GM12878 (cell line): ENCODE data around the gene SHMT2. TPM values are rescaled to one million over a fixed set of nuclear protein-coding genes. Genes with fewer than 3 reads are reported as not detected.

Source experiments
- ATAC-seq: fragments of 200-7000 bp; cut with Tn5 transposase; 3 replicates; pipeline ENCODE4 v1.9.1; 2020; ENCODE audit warnings: mild to moderate bottlenecking, moderate library complexity
- BruUV-seq: library from RNA; stranded (reverse); fragments of 400-500 nt; replicated peaks from 2 replicates; lab custom pipeline; 2021; lab: Mats Ljungman, UMichigan
- CTCF ChIA-PET: fragments of 300-600 bp; sonication (Branson Sonifier 250); formaldehyde crosslinking; extraction: SDS; loops from one replicate; lab custom pipeline; 2021; ENCODE audit warnings: inconsistent platforms; lab: Yijun Ruan, JAX
- POLR2A ChIA-PET: fragments of 350-600 bp; formaldehyde crosslinking; extraction: SDS; loops from one replicate; lab custom pipeline; 2021; ENCODE audit warnings: inconsistent platforms; lab: Charles Lee
- RAD21 ChIA-PET: fragments of 300-600 bp; sonication (Branson Sonifier 250); formaldehyde crosslinking; loops from one replicate; lab custom pipeline; 2023; ENCODE audit warnings: antibody characterized with exemption; ENCODE audit not compliant: unreplicated experiment; lab: Charles Lee
- SMC1A ChIA-PET: fragments of 300-600 bp; sonication (Branson Sonifier 250); formaldehyde crosslinking; loops from one replicate; lab custom pipeline; 2023; ENCODE audit not compliant: unreplicated experiment, uncharacterized antibody; lab: Charles Lee
- DNase-seq: peaks from one replicate; pipeline ENCODE4 v3.0.0-alpha.2; 2011; ENCODE audit warnings: low read depth, low spot score
- FAIRE-seq: peaks from 3 replicates; lab custom pipeline; 2011; peaks lifted over from hg19 to GRCh38; lab: Jason Lieb, UNC
- H2AFZ ChIP-seq: 2 replicates; pipeline ENCODE4 v1.6.0; 2011; ENCODE audit warnings: low read depth, low read length, control low read depth; ENCODE audit not compliant: control insufficient read depth
- H3K27ac ChIP-seq: 2 replicates; pipeline ENCODE4 v1.5.1; 2011; ENCODE audit warnings: control low read depth; ENCODE audit not compliant: control insufficient read depth, insufficient read depth
- H3K27me3 ChIP-seq, 2 experiments: replicated peaks in 1 of 2; 2 replicates each; pipeline versions ENCODE4 v1.6.0 to v1.6.1; 2011; ENCODE audit warnings: low read length in 1 of 2; ENCODE audit not compliant: control insufficient read depth in 2 of 2, insufficient read depth in 2 of 2
- H3K36me3 ChIP-seq, 2 experiments: 2 replicates each; pipeline ENCODE4 v1.5.1; 2011; ENCODE audit warnings: low read length in 1 of 2; ENCODE audit not compliant: control insufficient read depth in 2 of 2, insufficient read depth in 2 of 2
- H3K4me1 ChIP-seq: 2 replicates; pipeline ENCODE4 v1.6.1; 2011; ENCODE audit warnings: mild to moderate bottlenecking, low read length, moderate library complexity, mixed read lengths; ENCODE audit not compliant: control insufficient read depth, insufficient read depth
- H3K4me2 ChIP-seq: 2 replicates; pipeline ENCODE4 v1.6.0; 2011; ENCODE audit warnings: control low read depth; ENCODE audit not compliant: control insufficient read depth, insufficient read depth
- H3K4me3 ChIP-seq: fragments of 200-600 bp; sonication (generic); 2 replicates; pipeline ENCODE4 v1.5.1; 2016
- H3K79me2 ChIP-seq: 2 replicates; pipeline ENCODE4 v1.6.0; 2011; ENCODE audit warnings: low read length; ENCODE audit not compliant: control insufficient read depth, insufficient read depth
- H3K9ac ChIP-seq: 2 replicates; pipeline ENCODE4 v1.8.0; 2011; ENCODE audit warnings: low read length, control low read depth, mixed read lengths; ENCODE audit not compliant: control insufficient read depth, insufficient read depth
- H3K9me3 ChIP-seq: replicated peaks from 3 replicates; pipeline ENCODE4 v1.5.1; 2011; ENCODE audit warnings: mild to moderate bottlenecking, low read length; ENCODE audit not compliant: control insufficient read depth, insufficient read depth
- H4K20me1 ChIP-seq: 2 replicates; pipeline ENCODE4 v1.6.0; 2011; ENCODE audit not compliant: control insufficient read depth, insufficient read depth
- CHD2 ChIP-seq: IDR thresholded peaks from 2 replicates; pipeline ENCODE4 v1.6.1; 2011; ENCODE audit warnings: low read depth, low read length, improper control_type of control experiment, borderline replicate concordance
- STAT3 ChIP-seq: IDR thresholded peaks from 2 replicates; pipeline ENCODE4 v1.6.1; 2011; ENCODE audit warnings: low read depth, low read length, improper control_type of control experiment
- WGBS: methylation state at CpG from one replicate; pipeline ENCODE4 v1.1.6; 2016; ENCODE audit warnings: low lambda C conversion rate; ENCODE audit not compliant: insufficient replicate concordance, insufficient coverage; ENCODE audit errors: missing lambda C conversion rate; 5-methylcytosine and 5-hydroxymethylcytosine counted together
- in situ Hi-C: fragments of 300-500 bp; cut with MboI; formaldehyde crosslinking; loops from 9 replicates; pipeline ENCODE4 v1.14.3; 2018; ENCODE audit warnings: mixed read lengths
- intact Hi-C: fragments of 100-400 bp; cut with micrococcal nuclease; formaldehyde crosslinking; loops from one replicate; pipeline ENCODE4 v1.14.2; 2022; ENCODE audit not compliant: unreplicated experiment
- polyA plus RNA-seq, 11 experiments: library from polyadenylated mRNA; depleted of rRNA in 4 of 11; unstranded in 6 of 11; stranded (reverse) in 5 of 11; fragments of >200 nt; fragmentation: Nextera tagmentation in 4 of 11; fragmentation: Illumina TruSeq in 1 of 11; extraction: Ambion mirVana in 4 of 11; extraction: Trizol in 1 of 11; gene quantifications; 1 replicate in 1 of 11; 2 replicates in 10 of 11; pipeline versions ENCODE4 v1.2.1 to v1.2.3, GENCODE V29; 2011 to 2016; ENCODE audit warnings: inconsistent platforms in 2 of 11, missing spikeins in 2 of 11, low read depth in 1 of 11
- total RNA-seq, 4 experiments: library from RNA; depleted of rRNA in 3 of 4; stranded (reverse); fragments of >200 nt in 3 of 4; fragmentation: Illumina TruSeq in 1 of 4; extraction: Trizol in 1 of 4; gene quantifications; 2 replicates each; pipeline versions ENCODE4 v1.2.1 to v1.2.3, GENCODE V29; 2013 to 2021
- TF ChIP-seq, protein P1 (sequence below): fragments of 450-650 bp; IDR thresholded peaks from 2 replicates; pipeline ENCODE4 v1.6.1; 2017; ENCODE audit warnings: mild to moderate bottlenecking
- TF ChIP-seq, protein P2 (sequence below): IDR thresholded peaks from 2 replicates; pipeline ENCODE4 v1.6.1; 2012; ENCODE audit warnings: improper control_type of control experiment, low read depth, low read length; ENCODE audit not compliant: insufficient replicate concordance
- TF ChIP-seq, protein P3 (sequence below): IDR thresholded peaks from 2 replicates; pipeline ENCODE4 v1.6.1; 2012; ENCODE audit warnings: low read depth, low read length, improper control_type of control experiment
- TF ChIP-seq, protein P4 (sequence below): IDR thresholded peaks from 2 replicates; pipeline ENCODE4 v1.6.1; 2012; ENCODE audit warnings: low read depth, low read length, improper control_type of control experiment

SHMT2 gene
- total and polyA plus RNA-seq, 10 of the 15 experiments (the other 5 are each of a cell fraction or from before 2014, with no cell fraction given): 57.0 to 292 (median 186) TPM

DNA sequence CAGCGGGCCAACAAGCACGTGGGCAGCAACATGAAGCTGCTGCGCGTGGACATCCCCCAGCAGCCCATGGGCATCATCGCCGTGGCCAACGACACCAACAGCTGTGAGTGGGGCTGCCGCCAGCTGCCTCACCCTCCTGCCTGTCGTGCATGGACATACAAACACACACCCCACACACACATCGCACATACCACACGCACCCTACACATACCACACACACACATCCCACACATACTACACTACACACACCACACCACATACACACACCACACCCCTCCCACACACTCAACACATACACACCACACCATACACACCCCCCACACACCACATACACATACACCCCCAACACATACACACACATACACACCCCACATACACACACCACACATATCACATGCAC is 38.1 kb upstream of the SHMT2 start:
- WGBS: 92% methylated on average over 10 of the region's 11 CpGs
- RAD21 ChIA-PET: no interaction called here

DNA sequence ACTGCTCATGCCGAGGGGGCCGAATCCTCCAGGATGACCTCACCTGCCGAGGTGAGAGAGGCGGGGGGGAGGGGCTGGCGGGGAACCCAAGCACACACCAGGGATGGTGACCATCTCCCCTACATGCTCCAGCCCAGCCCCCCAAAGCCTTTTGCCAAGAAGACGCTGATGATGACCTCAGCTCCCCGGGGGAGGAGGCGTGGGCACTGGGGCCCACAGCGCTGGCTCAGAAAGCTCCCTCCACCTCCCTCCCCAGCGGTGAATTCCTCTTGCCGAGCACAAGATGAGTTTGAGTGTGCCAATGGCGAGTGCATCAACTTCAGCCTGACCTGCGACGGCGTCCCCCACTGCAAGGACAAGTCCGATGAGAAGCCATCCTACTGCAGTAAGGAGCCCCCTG is 36.6 kb upstream of the SHMT2 start:
- ChIA-PET RAD21 (no interaction called here), CTCF (no interaction called here), SMC1A (no interaction called here), POLR2A (no interaction called here)
- no TSS peak for BruUV-seq
- intact Hi-C loops (no loop called here), in situ Hi-C loops (no loop called here)
- DNase-seq (no peak), FAIRE-seq (no peak), ATAC-seq (no peak)
- H3K9me3 ChIP-seq: no peaks in the 10 kb centered on the region
- no peak overlapping the region for H3K4me3 ChIP-seq
- H2AFZ ChIP-seq: no peak overlapping the region
- H3K27ac ChIP-seq: no peak overlapping the region
- no peak overlapping the region for H3K9ac ChIP-seq
- TF ChIP-seq, protein P1, sequence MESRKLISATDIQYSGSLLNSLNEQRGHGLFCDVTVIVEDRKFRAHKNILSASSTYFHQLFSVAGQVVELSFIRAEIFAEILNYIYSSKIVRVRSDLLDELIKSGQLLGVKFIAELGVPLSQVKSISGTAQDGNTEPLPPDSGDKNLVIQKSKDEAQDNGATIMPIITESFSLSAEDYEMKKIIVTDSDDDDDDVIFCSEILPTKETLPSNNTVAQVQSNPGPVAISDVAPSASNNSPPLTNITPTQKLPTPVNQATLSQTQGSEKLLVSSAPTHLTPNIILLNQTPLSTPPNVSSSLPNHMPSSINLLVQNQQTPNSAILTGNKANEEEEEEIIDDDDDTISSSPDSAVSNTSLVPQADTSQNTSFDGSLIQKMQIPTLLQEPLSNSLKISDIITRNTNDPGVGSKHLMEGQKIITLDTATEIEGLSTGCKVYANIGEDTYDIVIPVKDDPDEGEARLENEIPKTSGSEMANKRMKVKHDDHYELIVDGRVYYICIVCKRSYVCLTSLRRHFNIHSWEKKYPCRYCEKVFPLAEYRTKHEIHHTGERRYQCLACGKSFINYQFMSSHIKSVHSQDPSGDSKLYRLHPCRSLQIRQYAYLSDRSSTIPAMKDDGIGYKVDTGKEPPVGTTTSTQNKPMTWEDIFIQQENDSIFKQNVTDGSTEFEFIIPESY: no peak
- TF ChIP-seq, protein P2, sequence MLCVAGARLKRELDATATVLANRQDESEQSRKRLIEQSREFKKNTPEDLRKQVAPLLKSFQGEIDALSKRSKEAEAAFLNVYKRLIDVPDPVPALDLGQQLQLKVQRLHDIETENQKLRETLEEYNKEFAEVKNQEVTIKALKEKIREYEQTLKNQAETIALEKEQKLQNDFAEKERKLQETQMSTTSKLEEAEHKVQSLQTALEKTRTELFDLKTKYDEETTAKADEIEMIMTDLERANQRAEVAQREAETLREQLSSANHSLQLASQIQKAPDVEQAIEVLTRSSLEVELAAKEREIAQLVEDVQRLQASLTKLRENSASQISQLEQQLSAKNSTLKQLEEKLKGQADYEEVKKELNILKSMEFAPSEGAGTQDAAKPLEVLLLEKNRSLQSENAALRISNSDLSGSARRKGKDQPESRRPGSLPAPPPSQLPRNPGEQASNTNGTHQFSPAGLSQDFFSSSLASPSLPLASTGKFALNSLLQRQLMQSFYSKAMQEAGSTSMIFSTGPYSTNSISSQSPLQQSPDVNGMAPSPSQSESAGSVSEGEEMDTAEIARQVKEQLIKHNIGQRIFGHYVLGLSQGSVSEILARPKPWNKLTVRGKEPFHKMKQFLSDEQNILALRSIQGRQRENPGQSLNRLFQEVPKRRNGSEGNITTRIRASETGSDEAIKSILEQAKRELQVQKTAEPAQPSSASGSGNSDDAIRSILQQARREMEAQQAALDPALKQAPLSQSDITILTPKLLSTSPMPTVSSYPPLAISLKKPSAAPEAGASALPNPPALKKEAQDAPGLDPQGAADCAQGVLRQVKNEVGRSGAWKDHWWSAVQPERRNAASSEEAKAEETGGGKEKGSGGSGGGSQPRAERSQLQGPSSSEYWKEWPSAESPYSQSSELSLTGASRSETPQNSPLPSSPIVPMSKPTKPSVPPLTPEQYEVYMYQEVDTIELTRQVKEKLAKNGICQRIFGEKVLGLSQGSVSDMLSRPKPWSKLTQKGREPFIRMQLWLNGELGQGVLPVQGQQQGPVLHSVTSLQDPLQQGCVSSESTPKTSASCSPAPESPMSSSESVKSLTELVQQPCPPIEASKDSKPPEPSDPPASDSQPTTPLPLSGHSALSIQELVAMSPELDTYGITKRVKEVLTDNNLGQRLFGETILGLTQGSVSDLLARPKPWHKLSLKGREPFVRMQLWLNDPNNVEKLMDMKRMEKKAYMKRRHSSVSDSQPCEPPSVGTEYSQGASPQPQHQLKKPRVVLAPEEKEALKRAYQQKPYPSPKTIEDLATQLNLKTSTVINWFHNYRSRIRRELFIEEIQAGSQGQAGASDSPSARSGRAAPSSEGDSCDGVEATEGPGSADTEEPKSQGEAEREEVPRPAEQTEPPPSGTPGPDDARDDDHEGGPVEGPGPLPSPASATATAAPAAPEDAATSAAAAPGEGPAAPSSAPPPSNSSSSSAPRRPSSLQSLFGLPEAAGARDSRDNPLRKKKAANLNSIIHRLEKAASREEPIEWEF: no peak
- no peak for TF ChIP-seq STAT3
- TF ChIP-seq, protein P3, sequence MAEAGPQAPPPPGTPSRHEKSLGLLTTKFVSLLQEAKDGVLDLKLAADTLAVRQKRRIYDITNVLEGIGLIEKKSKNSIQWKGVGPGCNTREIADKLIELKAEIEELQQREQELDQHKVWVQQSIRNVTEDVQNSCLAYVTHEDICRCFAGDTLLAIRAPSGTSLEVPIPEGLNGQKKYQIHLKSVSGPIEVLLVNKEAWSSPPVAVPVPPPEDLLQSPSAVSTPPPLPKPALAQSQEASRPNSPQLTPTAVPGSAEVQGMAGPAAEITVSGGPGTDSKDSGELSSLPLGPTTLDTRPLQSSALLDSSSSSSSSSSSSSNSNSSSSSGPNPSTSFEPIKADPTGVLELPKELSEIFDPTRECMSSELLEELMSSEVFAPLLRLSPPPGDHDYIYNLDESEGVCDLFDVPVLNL: no peak
- TF ChIP-seq CHD2: no peak
- no peaks in the 10 kb centered on the region; a peak in 1 of 4 replicates for H3K36me3 ChIP-seq
- H3K4me2 ChIP-seq: no peak overlapping the region
- H3K27me3 ChIP-seq: no peaks in the 10 kb centered on the region
- H3K4me1 ChIP-seq: no peaks in the 10 kb centered on the region
- no peaks in the 10 kb centered on the region for H3K79me2 ChIP-seq
- 60% methylated on average over 15 of the region's 16 CpGs for WGBS
- H4K20me1 ChIP-seq: no peaks in the 10 kb centered on the region

More for the DNA sequence above, 38.1 kb upstream of the SHMT2 start:
- no peaks in the 10 kb centered on the region for H4K20me1 ChIP-seq
- no peaks in the 10 kb centered on the region for H3K4me1 ChIP-seq
- no peak overlapping the region for H2AFZ ChIP-seq
- no peaks in the 10 kb centered on the region for H3K9me3 ChIP-seq
- H3K79me2 ChIP-seq: no peaks in the 10 kb centered on the region
- FAIRE-seq (peak; percentile 27), DNase-seq (no peak), ATAC-seq (no peak)
- BruUV-seq: no TSS peak
- no peaks in the 10 kb centered on the region; a peak in 1 of 4 replicates for H3K36me3 ChIP-seq
- TF ChIP-seq, protein P4, sequence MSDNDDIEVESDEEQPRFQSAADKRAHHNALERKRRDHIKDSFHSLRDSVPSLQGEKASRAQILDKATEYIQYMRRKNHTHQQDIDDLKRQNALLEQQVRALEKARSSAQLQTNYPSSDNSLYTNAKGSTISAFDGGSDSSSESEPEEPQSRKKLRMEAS: no peak
- ChIA-PET CTCF (interaction anchor here (0.7 kb wide), 1 partner anchor 48 kb away, joined by 3 read pairs; no protein-coding TSS in a partner anchor), SMC1A (no interaction called here), POLR2A (no interaction called here)
- in situ Hi-C loops: no loop called here
- no peak overlapping the region for H3K9ac ChIP-seq
- intact Hi-C loops: no loop called here
- H3K4me3 ChIP-seq: no peak overlapping the region
- no peak overlapping the region for H3K27ac ChIP-seq
- no peaks in the 10 kb centered on the region for H3K27me3 ChIP-seq
- no peak overlapping the region for H3K4me2 ChIP-seq
